Liver (tissue), 3 donors: ENCODE results near the gene NFIA.

Experiments used
- ATF3 ChIP-seq: IDR thresholded peaks from 2 replicates; pipeline ENCODE4 v1.6.1; 2016; ENCODE audit warnings: antibody characterized with exemption
- CTCF ChIP-seq: fragments of 150-350 bp; IDR thresholded peaks from 2 replicates; pipeline ENCODE4 v1.5.1; 2017; ENCODE audit warnings: improper control_type of control experiment, low read depth, low read length; ENCODE audit not compliant: missing input control
- GABPA ChIP-seq, 2 donors: IDR thresholded peaks in 1 of 2; conservative IDR thresholded peaks in 1 of 2; 2 replicates each; pipeline ENCODE4 v1.6.1; 2016; ENCODE audit warnings: antibody characterized with exemption in 2 of 2, mild to moderate bottlenecking in 1 of 2, moderate library complexity in 1 of 2
- HNF4G ChIP-seq: IDR thresholded peaks from 2 replicates; pipeline ENCODE4 v1.6.1; 2016; ENCODE audit warnings: antibody characterized with exemption
- JUND ChIP-seq, 2 donors: IDR thresholded peaks; 2 replicates each; pipeline ENCODE4 v1.6.1; 2016; ENCODE audit warnings: antibody characterized with exemption in 2 of 2
- MAX ChIP-seq: IDR thresholded peaks from 2 replicates; pipeline ENCODE4 v1.6.1; 2016; ENCODE audit warnings: antibody characterized with exemption
- RAD21 ChIP-seq, 2 donors: IDR thresholded peaks; 2 replicates each; pipeline ENCODE4 v1.6.1; 2016; ENCODE audit warnings: antibody characterized with exemption in 2 of 2, mild to moderate bottlenecking in 2 of 2
- REST ChIP-seq: IDR thresholded peaks from 2 replicates; pipeline ENCODE4 v1.6.1; 2016; ENCODE audit warnings: antibody characterized with exemption, mild to moderate bottlenecking
- SP1 ChIP-seq: IDR thresholded peaks from 2 replicates; pipeline ENCODE4 v1.6.1; 2018; ENCODE audit warnings: antibody characterized with exemption, mild to moderate bottlenecking
- TAF1 ChIP-seq: conservative IDR thresholded peaks from 2 replicates; pipeline ENCODE4 v1.6.1; 2016; ENCODE audit warnings: antibody characterized with exemption, mild to moderate bottlenecking
- YY1 ChIP-seq: IDR thresholded peaks from 2 replicates; pipeline ENCODE4 v1.6.1; 2016; ENCODE audit warnings: antibody characterized with exemption, mild to moderate bottlenecking
- donor health status: healthy.
- donor health status: healthy.

- TF ChIP-seq CTCF (no peak), ATF3 (no peak), SP1 (no peak), TAF1 (no peak), HNF4G (no peak), REST (no peak), GABPA (IDR thresholded peaks at IDR 0.05 in 1 of 2, conservative IDR thresholded peaks at IDR 0.05 in 1 of 2) (no peak), JUND (IDR thresholded peaks at IDR 0.05) (no peak), RAD21 (IDR thresholded peaks at IDR 0.05) (no peak), MAX (no peak), YY1 (no peak)
Measured at GRCh38 chr1:61245696-61246400, 163.5 kb downstream of the NFIA start.
